ENCODE data around the gene GPANK1.

- no peak for TF ChIP-seq ZNF274 (IDR thresholded peaks at IDR 0.05; ENCODE audit: low read depth, low read length)
- no peak for TF ChIP-seq YY1 (IDR thresholded peaks at IDR 0.05; ENCODE audit: insufficient read depth, insufficient read length)
Observed at GRCh38 chr6:31658983-31659648, 5.7 kb downstream of the GPANK1 start.
